Superior temporal gyrus (tissue), 1 donor: Measurements from ENCODE around the gene MYO3A.
"Not testable (repeated sequence)": the region's sequence is repeated elsewhere in the genome, so short reads cannot be mapped to it uniquely, and the experiment has no call there.

Experiments used
- DNase-seq: peaks from one replicate; pipeline ENCODE4 v3.0.0-alpha.2; 2016; ENCODE audit errors: extremely low spot score

MYO3A gene

GRCh38 chr10:25988583-25988982 is 54.6 kb downstream of the MYO3A start:
- DNase-seq = no peak

GRCh38 chr10:25989951-25990350 is 55.9 kb downstream of the MYO3A start:
- DNase-seq = no peak

GRCh38 chr10:25999295-25999981 is 65.4 kb downstream of the MYO3A start:
- no peak for DNase-seq

GRCh38 chr10:26000971-26001370 is 66.9 kb downstream of the MYO3A start:
- DNase-seq = no peak

- DNase-seq = not testable (repeated sequence)
These were observed 68.4 kb downstream of the MYO3A start for GRCh38 chr10:26002466-26002865.

GRCh38 chr10:26015092-26015491 is 81.1 kb downstream of the MYO3A start:
- DNase-seq = no peak

GRCh38 chr10:26022831-26023230 is 88.8 kb downstream of the MYO3A start:
- no peak for DNase-seq

GRCh38 chr10:26024303-26024702 is 90.3 kb downstream of the MYO3A start:
- no peak for DNase-seq

GRCh38 chr10:26025523-26025922 is 91.5 kb downstream of the MYO3A start:
- no peak for DNase-seq

- DNase-seq = no peak
These were observed 95.8 kb downstream of the MYO3A start for GRCh38 chr10:26029858-26030257.

GRCh38 chr10:26031300-26031699 is 97.3 kb downstream of the MYO3A start:
- DNase-seq = no peak

GRCh38 chr10:26043469-26043868 is 109.4 kb downstream of the MYO3A start:
- no peak for DNase-seq

GRCh38 chr10:26044141-26044749 is 110.2 kb downstream of the MYO3A start:
- DNase-seq = no peak

- no peak for DNase-seq
These were observed 112.2 kb downstream of the MYO3A start for GRCh38 chr10:26046073-26046700.

- DNase-seq = no peak
These were observed 114.7 kb downstream of the MYO3A start for GRCh38 chr10:26048756-26049155.

- no peak for DNase-seq
These were observed 118.3 kb downstream of the MYO3A start for GRCh38 chr10:26052326-26052725.

GRCh38 chr10:26057466-26057865 is 123.4 kb downstream of the MYO3A start:
- DNase-seq = no peak

- no peak for DNase-seq
These were observed 130.1 kb downstream of the MYO3A start for GRCh38 chr10:26064106-26064505.

GRCh38 chr10:26067680-26068079 is 133.7 kb downstream of the MYO3A start:
- no peak for DNase-seq

- DNase-seq = not testable (repeated sequence)
These were observed 146.9 kb downstream of the MYO3A start for GRCh38 chr10:26080971-26081370.

GRCh38 chr10:26081459-26081858 is 147.4 kb downstream of the MYO3A start:
- DNase-seq = no peak

GRCh38 chr10:26085549-26085948 is 151.5 kb downstream of the MYO3A start:
- DNase-seq = no peak

GRCh38 chr10:26087666-26088065 is 153.6 kb downstream of the MYO3A start:
- DNase-seq = no peak
